SK-N-SH (cell line): ENCODE results near the gene AMZ1. TPM values are rescaled to one million over a fixed set of nuclear protein-coding genes. Genes with fewer than 3 reads are reported as not detected.

Experiments
- CTCF ChIA-PET: fragments of 300-600, 350-600 bp; formaldehyde crosslinking; extraction: SDS; loops from one replicate; lab custom pipeline; 2021; lab: Yijun Ruan, JAX
- POLR2A ChIA-PET: fragments of 350-600 bp; sonication (Branson Sonifier 250); formaldehyde crosslinking; extraction: SDS; loops from one replicate; lab custom pipeline; 2020; ENCODE audit warnings: antibody characterized with exemption, inconsistent platforms; lab: Yijun Ruan, JAX
- DNase-seq: peaks from one replicate; pipeline ENCODE4 v3.0.0; 2012
- H2AFZ ChIP-seq: fragments of 200-600 bp; sonication (generic); 2 replicates; pipeline ENCODE4 v1.8.1; 2016; ENCODE audit warnings: antibody characterized with exemption, mild to moderate bottlenecking, low read depth
- H3F3A ChIP-seq: fragments of 200-600 bp; sonication (generic); replicated peaks from 2 replicates; pipeline ENCODE3; 2016; ENCODE audit warnings: antibody characterized with exemption, mild to moderate bottlenecking; ENCODE audit not compliant: insufficient read depth
- H3K27ac ChIP-seq, 2 experiments: fragments of 200-500 bp in 1 of 2; fragments of 200-600 bp in 1 of 2; sonication (Bioruptor generic) in 1 of 2; sonication (generic), shearing (Covaris generic) in 1 of 2; 2 replicates each; pipeline versions ENCODE4 v1.5.1 to v1.6.1; 2014 to 2016; ENCODE audit warnings: low read depth in 2 of 2, inconsistent platforms in 1 of 2, low read length in 1 of 2, mild to moderate bottlenecking in 1 of 2, mixed read lengths in 1 of 2
- H3K27me3 ChIP-seq: fragments of 200-600 bp; sonication (generic), shearing (Covaris generic); 2 replicates; pipeline ENCODE4 v1.6.1; 2016; ENCODE audit warnings: mixed run types; ENCODE audit not compliant: insufficient read depth
- H3K36me3 ChIP-seq, 2 experiments: fragments of 200-500 bp in 1 of 2; fragments of 200-600 bp in 1 of 2; sonication (Bioruptor generic) in 1 of 2; sonication (generic) in 1 of 2; replicated peaks in 1 of 2; 2 replicates each; pipeline versions ENCODE3 to v1.5.1; 2014 to 2016; ENCODE audit warnings: low read length in 1 of 2, mild to moderate bottlenecking in 1 of 2; ENCODE audit not compliant: insufficient read depth in 2 of 2, control insufficient read depth in 1 of 2
- H3K4me1 ChIP-seq, 2 experiments: fragments of 200-500 bp in 1 of 2; fragments of 200-600 bp in 1 of 2; sonication (Bioruptor generic) in 1 of 2; sonication (generic), shearing (Covaris generic) in 1 of 2; 2 replicates each; pipeline versions ENCODE4 v1.5.1 to v1.6.1; 2014 to 2016; ENCODE audit warnings: low read depth in 1 of 2, low read length in 1 of 2, mixed run types in 1 of 2; ENCODE audit not compliant: insufficient read depth in 2 of 2, control insufficient read depth in 1 of 2
- H3K4me2 ChIP-seq: fragments of 200-600 bp; sonication (generic), shearing (Covaris generic); 2 replicates; pipeline ENCODE4 v1.6.1; 2017; ENCODE audit warnings: mixed run types
- H3K4me3 ChIP-seq, 2 experiments: fragments of 200-500 bp in 1 of 2; fragments of 200-600 bp in 1 of 2; sonication (Bioruptor generic) in 1 of 2; sonication (generic), shearing (Covaris generic) in 1 of 2; 2 replicates each; pipeline versions ENCODE4 v1.5.1 to v1.8.1; 2014 to 2016; ENCODE audit warnings: low read depth in 2 of 2, inconsistent platforms in 1 of 2, low read length in 1 of 2, mild to moderate bottlenecking in 1 of 2, mixed read lengths in 1 of 2, moderate library complexity in 1 of 2
- H3K79me2 ChIP-seq: fragments of 200-600 bp; sonication (generic); 2 replicates; pipeline ENCODE4 v1.8.1; 2017; ENCODE audit warnings: mild to moderate bottlenecking; ENCODE audit not compliant: insufficient read depth
- H3K9ac ChIP-seq: fragments of 200-600 bp; sonication (generic); 2 replicates; pipeline ENCODE4 v1.6.1; 2017; ENCODE audit warnings: mixed run types
- H3K9me2 ChIP-seq: fragments of 200-600 bp; sonication (generic); 2 replicates; pipeline ENCODE4 v1.6.1; 2017; ENCODE audit warnings: mixed run types
- H3K9me3 ChIP-seq: fragments of 200-600 bp; sonication (generic); 2 replicates; pipeline ENCODE4 v1.6.1; 2017; ENCODE audit warnings: mixed run types, mild to moderate bottlenecking, moderate library complexity
- H4K20me1 ChIP-seq: fragments of 200-600 bp; sonication (generic); 2 replicates; pipeline ENCODE4 v1.6.1; 2017; ENCODE audit warnings: mild to moderate bottlenecking, mixed run types; ENCODE audit not compliant: insufficient read depth
- CHD2 ChIP-seq: fragments of 150-350 bp; IDR thresholded peaks from 2 replicates; pipeline ENCODE4 v1.6.1; 2018; ENCODE audit warnings: low read length; ENCODE audit not compliant: partially characterized antibody
- EP300 ChIP-seq, 2 experiments: IDR thresholded peaks; 2 replicates each; pipeline versions ENCODE4 v1.4.0 to v1.6.1; 2012; ENCODE audit warnings: borderline replicate concordance in 1 of 2, low read depth in 1 of 2, low read length in 1 of 2
- EZH2phosphoT487 ChIP-seq: fragments of 200-600 bp; sonication (generic); IDR thresholded peaks from 2 replicates; pipeline ENCODE4 v1.6.1; 2017; ENCODE audit warnings: low read depth, mixed run types, mild to moderate bottlenecking, antibody characterized with exemption, moderate library complexity, borderline replicate concordance
- FOXM1 ChIP-seq: IDR thresholded peaks from 2 replicates; pipeline ENCODE4 v1.4.0; 2012; ENCODE audit warnings: low read depth, mild to moderate bottlenecking
- GABPA ChIP-seq: IDR thresholded peaks from 2 replicates; pipeline ENCODE4 v1.4.0; 2012; ENCODE audit warnings: low read depth, mild to moderate bottlenecking
- GATA2 ChIP-seq: sonication (generic); formaldehyde crosslinking; IDR thresholded peaks from 2 replicates; pipeline ENCODE4 v1.5.0; 2020; ENCODE audit warnings: mild to moderate bottlenecking, missing genetic modification reagents
- RAD21 ChIP-seq: IDR thresholded peaks from 2 replicates; pipeline ENCODE4 v1.6.1; 2012; ENCODE audit warnings: mild to moderate bottlenecking, low read length
- RXRA ChIP-seq: IDR thresholded peaks from 2 replicates; pipeline ENCODE4 v1.4.0; 2012; ENCODE audit warnings: low read depth, mild to moderate bottlenecking, borderline replicate concordance
- YY1 ChIP-seq: IDR thresholded peaks from 2 replicates; pipeline ENCODE4 v1.4.0; 2012; ENCODE audit warnings: low read depth, mild to moderate bottlenecking
- WGBS: methylation state at CpG from one replicate; pipeline ENCODE4 v1.1.6; 2017; ENCODE audit warnings: low lambda C conversion rate; 5-methylcytosine and 5-hydroxymethylcytosine counted together
- polyA plus RNA-seq, 3 experiments: library from polyadenylated mRNA; depleted of rRNA; stranded (reverse); fragments of >200 nt; gene quantifications; 2 replicates each; pipeline ENCODE4 v1.2.3, GENCODE V29; 2012
- TF ChIP-seq, protein P1 (sequence below): fragments of 200-600 bp; sonication (generic); IDR thresholded peaks from 2 replicates; pipeline ENCODE4 v1.6.1; 2017; ENCODE audit warnings: antibody characterized with exemption, mild to moderate bottlenecking, moderate library complexity
- TF ChIP-seq, protein P2 (sequence below): fragments of 150-350 bp; IDR thresholded peaks from 2 replicates; pipeline ENCODE4 v1.6.1; 2017; ENCODE audit warnings: antibody characterized with exemption, low read length, low read depth, borderline replicate concordance
- TF ChIP-seq, protein P3 (sequence below): IDR thresholded peaks from 2 replicates; pipeline ENCODE4; 2012
- TF ChIP-seq, protein P4 (sequence below): IDR thresholded peaks from 2 replicates; pipeline ENCODE4 v1.4.0; 2012; ENCODE audit warnings: low read depth, borderline replicate concordance

Gene AMZ1
- polyA plus RNA-seq, 1 of the 3 experiments (the other 2 are of a cell fraction) = 0.15 TPM

DNA sequence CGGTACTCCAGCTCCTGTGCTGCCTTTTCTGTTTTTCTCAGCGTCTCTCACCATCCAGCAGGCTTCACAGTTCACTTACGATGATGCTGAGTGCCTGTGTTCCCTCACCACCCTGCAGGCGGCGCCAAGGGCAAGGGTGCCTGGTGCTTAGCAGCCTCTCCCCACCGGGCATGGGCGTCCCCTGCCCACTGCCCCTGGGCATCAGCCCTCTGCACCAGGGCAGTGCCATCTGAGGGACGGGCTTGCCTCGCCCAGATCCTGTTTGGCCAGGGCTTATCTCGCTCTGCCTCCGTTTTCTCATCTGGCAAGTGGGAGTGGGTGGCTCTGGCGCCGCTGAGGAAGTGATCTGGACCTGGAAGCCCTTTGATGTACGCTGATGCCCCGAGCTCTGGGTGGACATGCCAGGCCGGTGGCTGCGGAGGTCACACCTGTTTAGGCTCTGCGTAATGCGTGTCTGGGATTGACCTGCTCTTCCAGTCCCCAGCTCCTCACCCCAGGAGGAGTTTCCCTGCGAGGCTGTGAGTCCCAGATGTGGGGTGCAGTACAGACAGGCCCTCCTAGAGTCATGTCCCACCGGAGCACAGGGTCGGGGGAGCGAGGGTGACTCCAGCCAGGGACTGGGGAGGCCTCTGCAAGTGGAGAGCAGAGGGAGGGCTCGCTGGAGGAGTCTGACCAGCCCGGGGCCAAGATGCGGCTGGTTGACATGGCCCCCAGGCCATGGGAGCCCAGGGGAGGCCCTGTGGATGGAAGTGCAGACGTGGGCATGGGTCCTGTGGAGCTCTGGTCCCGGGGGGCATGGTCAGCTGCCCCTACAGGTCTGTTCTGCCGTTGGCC lies 44.4 kb upstream of the AMZ1 start:
- DNase-seq = peak; percentile 70
- Histone ChIP-seq H3K9me3 (no peaks in the 10 kb centered on the region), H3F3A (no peaks in the 10 kb centered on the region), H4K20me1 (peaks cover 94% of the 10 kb centered on the region), H3K9ac (no peak overlapping the region), H3K27ac (peak overlapping the region; percentile 2 to 98; a peak in 3 of 4 replicates), H3K9me2 (no peaks in the 10 kb centered on the region), H3K36me3 (peaks cover 13 to 22% of the 10 kb centered on the region in 2 experiments), H3K4me1 (peaks cover 44 to 84% of the 10 kb centered on the region in 2 experiments), H3K27me3 (no peaks in the 10 kb centered on the region), H2AFZ (no peak overlapping the region), H3K4me2 (peak overlapping the region; percentile 59; the same call in 1 of the 2 replicates), H3K4me3 (no peak overlapping the region), H3K79me2 (peaks cover 94% of the 10 kb centered on the region)
- ChIA-PET POLR2A (interaction anchor here (0.9 to 2.2 kb wide), 3 partner anchors 9 to 14 kb away, joined by 3 to 8 read pairs (median 8); partner anchors contain the start of gene TTYH3), CTCF (interaction anchor here (0.6 to 5.9 kb wide), 17 partner anchors 9 to 192 kb away, joined by 3 to 54 read pairs (median 3); partner anchors contain the start of gene TTYH3)
- 88% methylated on average over 21 of the region's 29 CpGs for WGBS
- TF ChIP-seq CHD2 = no peak
- TF ChIP-seq FOXM1 = no peak
- TF ChIP-seq YY1 = no peak
- TF ChIP-seq EP300 (IDR thresholded peaks at IDR 0.05; ENCODE audit: borderline replicate concordance in 1 of 2, low read depth in 1 of 2, low read length in 1 of 2) = peak in 1 of 2 experiments; percentile 18; a peak in 1 of 4 replicates
- TF ChIP-seq, protein P1, sequence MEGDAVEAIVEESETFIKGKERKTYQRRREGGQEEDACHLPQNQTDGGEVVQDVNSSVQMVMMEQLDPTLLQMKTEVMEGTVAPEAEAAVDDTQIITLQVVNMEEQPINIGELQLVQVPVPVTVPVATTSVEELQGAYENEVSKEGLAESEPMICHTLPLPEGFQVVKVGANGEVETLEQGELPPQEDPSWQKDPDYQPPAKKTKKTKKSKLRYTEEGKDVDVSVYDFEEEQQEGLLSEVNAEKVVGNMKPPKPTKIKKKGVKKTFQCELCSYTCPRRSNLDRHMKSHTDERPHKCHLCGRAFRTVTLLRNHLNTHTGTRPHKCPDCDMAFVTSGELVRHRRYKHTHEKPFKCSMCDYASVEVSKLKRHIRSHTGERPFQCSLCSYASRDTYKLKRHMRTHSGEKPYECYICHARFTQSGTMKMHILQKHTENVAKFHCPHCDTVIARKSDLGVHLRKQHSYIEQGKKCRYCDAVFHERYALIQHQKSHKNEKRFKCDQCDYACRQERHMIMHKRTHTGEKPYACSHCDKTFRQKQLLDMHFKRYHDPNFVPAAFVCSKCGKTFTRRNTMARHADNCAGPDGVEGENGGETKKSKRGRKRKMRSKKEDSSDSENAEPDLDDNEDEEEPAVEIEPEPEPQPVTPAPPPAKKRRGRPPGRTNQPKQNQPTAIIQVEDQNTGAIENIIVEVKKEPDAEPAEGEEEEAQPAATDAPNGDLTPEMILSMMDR = peak; percentile 38
- peak; percentile 45 for TF ChIP-seq GATA2 (CRISPR knock-in tag)
- TF ChIP-seq, protein P2, sequence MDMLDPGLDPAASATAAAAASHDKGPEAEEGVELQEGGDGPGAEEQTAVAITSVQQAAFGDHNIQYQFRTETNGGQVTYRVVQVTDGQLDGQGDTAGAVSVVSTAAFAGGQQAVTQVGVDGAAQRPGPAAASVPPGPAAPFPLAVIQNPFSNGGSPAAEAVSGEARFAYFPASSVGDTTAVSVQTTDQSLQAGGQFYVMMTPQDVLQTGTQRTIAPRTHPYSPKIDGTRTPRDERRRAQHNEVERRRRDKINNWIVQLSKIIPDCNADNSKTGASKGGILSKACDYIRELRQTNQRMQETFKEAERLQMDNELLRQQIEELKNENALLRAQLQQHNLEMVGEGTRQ = no peak
- TF ChIP-seq, protein P3, sequence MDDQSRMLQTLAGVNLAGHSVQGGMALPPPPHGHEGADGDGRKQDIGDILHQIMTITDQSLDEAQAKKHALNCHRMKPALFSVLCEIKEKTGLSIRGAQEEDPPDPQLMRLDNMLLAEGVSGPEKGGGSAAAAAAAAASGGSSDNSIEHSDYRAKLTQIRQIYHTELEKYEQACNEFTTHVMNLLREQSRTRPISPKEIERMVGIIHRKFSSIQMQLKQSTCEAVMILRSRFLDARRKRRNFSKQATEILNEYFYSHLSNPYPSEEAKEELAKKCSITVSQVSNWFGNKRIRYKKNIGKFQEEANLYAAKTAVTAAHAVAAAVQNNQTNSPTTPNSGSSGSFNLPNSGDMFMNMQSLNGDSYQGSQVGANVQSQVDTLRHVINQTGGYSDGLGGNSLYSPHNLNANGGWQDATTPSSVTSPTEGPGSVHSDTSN = no peak
- no peak for TF ChIP-seq GABPA
- TF ChIP-seq, protein P4, sequence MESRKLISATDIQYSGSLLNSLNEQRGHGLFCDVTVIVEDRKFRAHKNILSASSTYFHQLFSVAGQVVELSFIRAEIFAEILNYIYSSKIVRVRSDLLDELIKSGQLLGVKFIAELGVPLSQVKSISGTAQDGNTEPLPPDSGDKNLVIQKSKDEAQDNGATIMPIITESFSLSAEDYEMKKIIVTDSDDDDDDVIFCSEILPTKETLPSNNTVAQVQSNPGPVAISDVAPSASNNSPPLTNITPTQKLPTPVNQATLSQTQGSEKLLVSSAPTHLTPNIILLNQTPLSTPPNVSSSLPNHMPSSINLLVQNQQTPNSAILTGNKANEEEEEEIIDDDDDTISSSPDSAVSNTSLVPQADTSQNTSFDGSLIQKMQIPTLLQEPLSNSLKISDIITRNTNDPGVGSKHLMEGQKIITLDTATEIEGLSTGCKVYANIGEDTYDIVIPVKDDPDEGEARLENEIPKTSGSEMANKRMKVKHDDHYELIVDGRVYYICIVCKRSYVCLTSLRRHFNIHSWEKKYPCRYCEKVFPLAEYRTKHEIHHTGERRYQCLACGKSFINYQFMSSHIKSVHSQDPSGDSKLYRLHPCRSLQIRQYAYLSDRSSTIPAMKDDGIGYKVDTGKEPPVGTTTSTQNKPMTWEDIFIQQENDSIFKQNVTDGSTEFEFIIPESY = no peak
- no peak for TF ChIP-seq RXRA
- TF ChIP-seq EZH2phosphoT487 = no peak
- TF ChIP-seq RAD21 = peak; percentile 41
